Panc1 (cell line): Measurements from ENCODE around the gene KRTAP5-3.

Experiments
- POLR2AphosphoS5 ChIP-seq: IDR thresholded peaks from 2 replicates; pipeline ENCODE4 v1.6.1; 2012; ENCODE audit warnings: mild to moderate bottlenecking, low read depth, low read length, moderate library complexity
- TF ChIP-seq, protein P1 (sequence below): fragments of 450-650 bp; IDR thresholded peaks from 2 replicates; pipeline ENCODE4 v1.5.1; 2017; ENCODE audit warnings: mild to moderate bottlenecking

- TF ChIP-seq, protein P1, sequence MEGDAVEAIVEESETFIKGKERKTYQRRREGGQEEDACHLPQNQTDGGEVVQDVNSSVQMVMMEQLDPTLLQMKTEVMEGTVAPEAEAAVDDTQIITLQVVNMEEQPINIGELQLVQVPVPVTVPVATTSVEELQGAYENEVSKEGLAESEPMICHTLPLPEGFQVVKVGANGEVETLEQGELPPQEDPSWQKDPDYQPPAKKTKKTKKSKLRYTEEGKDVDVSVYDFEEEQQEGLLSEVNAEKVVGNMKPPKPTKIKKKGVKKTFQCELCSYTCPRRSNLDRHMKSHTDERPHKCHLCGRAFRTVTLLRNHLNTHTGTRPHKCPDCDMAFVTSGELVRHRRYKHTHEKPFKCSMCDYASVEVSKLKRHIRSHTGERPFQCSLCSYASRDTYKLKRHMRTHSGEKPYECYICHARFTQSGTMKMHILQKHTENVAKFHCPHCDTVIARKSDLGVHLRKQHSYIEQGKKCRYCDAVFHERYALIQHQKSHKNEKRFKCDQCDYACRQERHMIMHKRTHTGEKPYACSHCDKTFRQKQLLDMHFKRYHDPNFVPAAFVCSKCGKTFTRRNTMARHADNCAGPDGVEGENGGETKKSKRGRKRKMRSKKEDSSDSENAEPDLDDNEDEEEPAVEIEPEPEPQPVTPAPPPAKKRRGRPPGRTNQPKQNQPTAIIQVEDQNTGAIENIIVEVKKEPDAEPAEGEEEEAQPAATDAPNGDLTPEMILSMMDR: peak; percentile 100
- TF ChIP-seq POLR2AphosphoS5: no peak
Measured at GRCh38 chr11:1574238-1574932, 33.9 kb downstream of the KRTAP5-3 start.
